Kidney (tissue), 14 donors: Measurements from ENCODE around the gene DIPK1B. TPM values are rescaled to one million over a fixed set of nuclear protein-coding genes. Genes with fewer than 3 reads are reported as not detected.
A peak's percentile ranks its signal among the peaks of the same experiment; 100 is the strongest.
"Not testable (repeated sequence)": the region's sequence is repeated elsewhere in the genome, so short reads cannot be mapped to it uniquely, and the experiment has no call there.

ENCODE experiments used
- DNase-seq, 5 donors: peaks; one replicate each; pipeline ENCODE4 v3.0.0-alpha.2; 2013 to 2020
- FAIRE-seq: peaks from 2 replicates; lab custom pipeline; 2012; peaks lifted over from hg19 to GRCh38; lab: Jason Lieb, UNC
- H3K27ac ChIP-seq, 2 donors: one replicate each; pipeline ENCODE4 v1.7.0; 2013; ENCODE audit warnings: low read depth in 2 of 2, low read length in 2 of 2, inconsistent platforms in 1 of 2
- H3K27me3 ChIP-seq: one replicate; pipeline ENCODE4 v1.7.1; 2013; ENCODE audit warnings: low read length, inconsistent platforms; ENCODE audit not compliant: control insufficient read depth, insufficient read depth
- H3K36me3 ChIP-seq, 3 donors: one replicate each; pipeline versions ENCODE4 v1.7.0 to v1.7.1; 2013; ENCODE audit warnings: low read length in 3 of 3, control low read depth in 1 of 3, inconsistent platforms in 1 of 3; ENCODE audit not compliant: insufficient read depth in 3 of 3, control insufficient read depth in 2 of 3
- H3K4me1 ChIP-seq, 3 donors: one replicate each; pipeline versions ENCODE4 v1.7.0 to v1.7.1; 2013; ENCODE audit warnings: low read length in 3 of 3, inconsistent platforms in 1 of 3, low read depth in 1 of 3; ENCODE audit not compliant: control insufficient read depth in 2 of 3, insufficient read depth in 2 of 3
- H3K4me3 ChIP-seq, 3 donors: one replicate each; pipeline versions ENCODE4 v1.7.0 to v1.8.1; 2013; ENCODE audit warnings: low read length in 3 of 3, control low read depth in 1 of 3, inconsistent platforms in 1 of 3
- H3K9ac ChIP-seq, 3 donors: one replicate each; pipeline versions ENCODE4 v1.7.0 to v1.7.1; 2013; ENCODE audit warnings: low read length in 3 of 3, control low read depth in 1 of 3, inconsistent platforms in 1 of 3
- H3K9me3 ChIP-seq, 3 donors: one replicate each; pipeline versions ENCODE4 v1.7.0 to v1.7.1; 2013; ENCODE audit warnings: low read length in 3 of 3, control low read depth in 1 of 3, inconsistent platforms in 1 of 3; ENCODE audit not compliant: control insufficient read depth in 2 of 3, insufficient read depth in 1 of 3
- CTCF ChIP-seq: IDR thresholded peaks from 3 replicates; pipeline ENCODE4 v1.5.1; 2012; ENCODE audit warnings: mild to moderate bottlenecking, moderate library complexity, borderline replicate concordance; ENCODE audit not compliant: insufficient read depth; ENCODE audit errors: extremely low read depth
- intact Hi-C: fragments of 100-400 bp; cut with DNase I; formaldehyde crosslinking; loops from one replicate; pipeline ENCODE4 v1.11.1; 2022
- polyA plus RNA-seq: library from polyadenylated mRNA; stranded (reverse); fragments of 350-450 nt; fragmentation: Illumina TruSeq; extraction: RNeasy Lipid Tissue Mini Kit (QIAGEN cat#74804); gene quantifications from one replicate; pipeline ENCODE4 v1.2.3, GENCODE V29; 2014; ENCODE audit warnings: low read depth, low replicate concordance; ENCODE audit not compliant: insufficient read depth
- total RNA-seq: library from RNA; stranded (reverse); fragmentation: NEBNext Ultra II Directional; extraction: Animal tissue kit (Norgen Biotek cat#: 25700); gene quantifications from one replicate; pipeline ENCODE4 v1.2.1, GENCODE V29; 2021
- donor health status: control.
- donor health status: control.
- donor health status: control.
- donor health status: control.
- donor health status: control.
- donor health status: DM: yes; HTN: yes; CAD: no.
- donor health status: Normal renal cell carcinoma (clear cell type).

DIPK1B gene
- total and polyA plus RNA-seq, 2 donors from 2014 or later = 7.5 to 22.6 TPM

GRCh38 chr9:136763649-136764035 lies 51.3 kb downstream of the DIPK1B start:
- no peaks in the 10 kb centered on the region for H3K9me3 ChIP-seq
- peak in 2 of 5 donors; percentile 65 to 73 for DNase-seq
- no peak overlapping the region for H3K9ac ChIP-seq
- no peaks in the 10 kb centered on the region for H3K27me3 ChIP-seq
- no peak overlapping the region for H3K27ac ChIP-seq
- no peak overlapping the region for H3K4me3 ChIP-seq
- H3K36me3 ChIP-seq = no peaks in the 10 kb centered on the region
- intact Hi-C loops = no loop called here
- TF ChIP-seq CTCF = no peak
- H3K4me1 ChIP-seq = no peaks in the 10 kb centered on the region
- no peak for FAIRE-seq

DNA sequence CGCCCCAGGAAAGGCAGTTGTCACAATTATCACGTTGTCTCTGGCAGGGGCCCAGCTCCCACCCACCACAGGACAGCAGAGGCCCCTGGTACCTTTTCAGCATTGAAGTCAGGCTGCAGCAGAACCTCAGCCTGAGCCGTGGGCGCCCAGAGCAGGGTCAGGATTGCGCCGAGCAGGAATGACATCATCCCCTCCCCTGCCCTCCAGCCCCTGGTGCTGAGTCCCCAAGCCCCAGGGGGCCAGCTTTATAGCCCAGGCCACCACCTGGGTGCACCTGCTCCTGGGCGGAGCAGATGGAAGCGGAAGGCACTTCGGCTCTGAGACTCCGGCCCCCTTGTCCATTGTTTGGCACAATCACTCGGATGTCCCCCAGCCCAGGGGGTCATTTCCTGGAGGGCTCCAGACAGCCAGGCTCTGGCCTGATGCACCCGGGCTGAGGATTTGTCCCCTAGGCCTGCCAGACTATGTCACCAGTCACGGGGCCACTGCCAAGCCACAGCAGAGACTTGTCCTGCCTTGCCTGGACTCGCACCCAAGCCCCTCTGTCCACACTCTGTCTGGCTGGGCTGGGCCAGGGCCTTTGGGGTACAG lies 52.0 kb downstream of the DIPK1B start, which contains the start of gene LCN15:
TSS of gene LCN15 (minus strand) at position 218 of the 591 bp plus-strand sequence. CDS start at position 188, 30 bp downstream.
- FAIRE-seq (no peak), DNase-seq (peak in 1 of 5 donors; percentile 61)
- no peak within 1 kb of the TSS for H3K27ac ChIP-seq
- H3K27me3 ChIP-seq = no peaks in the 10 kb centered on the region
- no peak within 1 kb of the TSS for H3K9ac ChIP-seq
- no peaks in the 10 kb centered on the region for H3K4me1 ChIP-seq
- intact Hi-C loops = no loop called here
- no peak for TF ChIP-seq CTCF
- H3K9me3 ChIP-seq = no peaks in the 10 kb centered on the region
- H3K4me3 ChIP-seq = no peak within 1 kb of the TSS
- H3K36me3 ChIP-seq = no peaks in the 10 kb centered on the region

DNA sequence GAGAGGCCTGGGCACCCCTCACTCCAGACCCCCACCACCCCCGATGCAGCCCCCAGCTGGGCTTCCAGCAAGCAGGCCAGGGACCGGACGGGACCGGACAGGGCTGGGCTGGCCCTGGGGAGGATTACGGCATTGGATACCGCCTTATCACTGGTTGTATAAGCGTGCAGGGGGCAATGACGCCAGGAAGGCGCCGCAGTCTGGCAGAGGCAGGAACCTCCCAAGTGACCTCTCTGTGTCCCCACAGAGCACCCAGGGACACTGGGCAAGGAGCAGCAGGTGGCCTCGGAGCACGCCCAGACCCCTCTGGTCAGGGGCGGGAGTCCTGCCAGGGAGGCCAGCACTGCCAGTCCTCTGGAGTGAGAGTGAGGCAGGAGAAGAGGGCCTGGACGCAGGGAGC lies 52.7 kb downstream of the DIPK1B start:
- no peak for FAIRE-seq

GRCh38 chr9:136765745-136766409 lies 53.5 kb downstream of the DIPK1B start:
- H3K9me3 ChIP-seq, H3K36me3 ChIP-seq, H3K4me3 ChIP-seq, intact Hi-C loops, FAIRE-seq, H3K9ac ChIP-seq, H3K27ac ChIP-seq, H3K4me1 ChIP-seq, H3K27me3 ChIP-seq: not testable (repeated sequence)
- peak in 1 of 5 donors; percentile 29 for DNase-seq

More for the DNA sequence above, 52.7 kb downstream of the DIPK1B start:
- H3K9me3 ChIP-seq = no peaks in the 10 kb centered on the region
- H3K4me1 ChIP-seq = no peaks in the 10 kb centered on the region
- no peak for TF ChIP-seq CTCF
- no peaks in the 10 kb centered on the region for H3K27me3 ChIP-seq
- DNase-seq = peak in 1 of 5 donors; percentile 49
- H3K36me3 ChIP-seq = no peaks in the 10 kb centered on the region
- H3K9ac ChIP-seq = no peak overlapping the region
- H3K27ac ChIP-seq = no peak overlapping the region
- intact Hi-C loops = no loop called here
- no peak overlapping the region for H3K4me3 ChIP-seq

- FAIRE-seq, H3K36me3 ChIP-seq, H3K27ac ChIP-seq, H3K27me3 ChIP-seq, H3K4me3 ChIP-seq, H3K9ac ChIP-seq, intact Hi-C loops, H3K9me3 ChIP-seq, H3K4me1 ChIP-seq: not testable (repeated sequence)
- DNase-seq = peak in 4 of 5 donors; percentile 59 to 72 (median 66)
Observed at GRCh38 chr9:136766410-136767120, 54.2 kb downstream of the DIPK1B start.
